ENCODE measurements around the gene HDAC4.

The HDAC4 gene

GRCh38 chr2:239312081-239312511, 88.7 kb downstream of the HDAC4 start:
- H3K14ac ChIP-seq (ENCODE audit: low read length) = no peak overlapping the region
- H2AK5ac ChIP-seq (ENCODE audit: low read length) = no peak overlapping the region
- H2BK5ac ChIP-seq (ENCODE audit: low read depth, low read length, poor library complexity) = no peak overlapping the region
- H3K9me3 ChIP-seq (ENCODE audit: insufficient read depth, low read depth, low read length) = peaks cover 1% of the 10 kb centered on the region
- no peak overlapping the region for H4K12ac ChIP-seq (ENCODE audit: low read depth, low read length)
- no peak overlapping the region for H4K8ac ChIP-seq (ENCODE audit: low read depth, low read length)
- H3K23ac ChIP-seq (ENCODE audit: low read length) = no peak overlapping the region
- H3K9ac ChIP-seq (ENCODE audit: low read length) = no peak overlapping the region
- H3K36me3 ChIP-seq (ENCODE audit: control insufficient read depth in 1 of 2, insufficient read depth in 2 of 2, low read length in 2 of 2) = no peaks in the 10 kb centered on the region
- no peak overlapping the region for H3K27ac ChIP-seq (ENCODE audit: low read depth, low read length)
- no peaks in the 10 kb centered on the region for H3K27me3 ChIP-seq (ENCODE audit: insufficient read depth, low read length)
- no peak overlapping the region for H3K18ac ChIP-seq (ENCODE audit: low read length)
- H3K79me2 ChIP-seq (ENCODE audit: control insufficient read depth, insufficient read depth, low read length, poor library complexity) = no peaks in the 10 kb centered on the region
- no peaks in the 10 kb centered on the region for H3K79me1 ChIP-seq (ENCODE audit: low read length)
- no peak for DNase-seq
- WGBS (ENCODE audit: extremely low coverage, insufficient coverage, insufficient read length) = no CpG with 5 or more reads among the region's 10 CpGs
- H3K4me2 ChIP-seq (ENCODE audit: low read length) = no peak overlapping the region
- no peak overlapping the region for H4K91ac ChIP-seq (ENCODE audit: low read depth, low read length)
- no peak overlapping the region for H2BK12ac ChIP-seq (ENCODE audit: low read length)
- no peak overlapping the region for H2BK120ac ChIP-seq (ENCODE audit: insufficient read depth, low read length, poor library complexity)
- no peak overlapping the region for H3K4me3 ChIP-seq (ENCODE audit: low read depth, low read length)
- H3K4ac ChIP-seq (ENCODE audit: low read depth, low read length) = no peak overlapping the region
- H2AFZ ChIP-seq (ENCODE audit: insufficient read depth, low read length, poor library complexity) = no peak overlapping the region
- no peaks in the 10 kb centered on the region for H3K4me1 ChIP-seq (ENCODE audit: control insufficient read depth in 1 of 2, insufficient read depth in 2 of 2, low read length in 2 of 2)

- Histone ChIP-seq H3K14ac (ENCODE audit: low read length) (no peak overlapping the region), H3K36me3 (ENCODE audit: control insufficient read depth in 1 of 2, insufficient read depth in 2 of 2, low read length in 2 of 2) (no peaks in the 10 kb centered on the region), H2AK5ac (ENCODE audit: low read length) (no peak overlapping the region), H3K4me2 (ENCODE audit: low read length) (no peak overlapping the region), H3K27ac (ENCODE audit: low read depth, low read length) (no peak overlapping the region), H3K23ac (ENCODE audit: low read length) (no peak overlapping the region), H3K4me1 (ENCODE audit: control insufficient read depth in 1 of 2, insufficient read depth in 2 of 2, low read length in 2 of 2) (no peaks in the 10 kb centered on the region), H3K79me1 (ENCODE audit: low read length) (no peaks in the 10 kb centered on the region), H4K91ac (ENCODE audit: low read depth, low read length) (no peak overlapping the region), H3K4ac (ENCODE audit: low read depth, low read length) (no peak overlapping the region), H2AFZ (ENCODE audit: insufficient read depth, low read length, poor library complexity) (no peak overlapping the region), H3K4me3 (ENCODE audit: low read depth, low read length) (no peak overlapping the region), H3K9ac (ENCODE audit: low read length) (no peak overlapping the region), H2BK5ac (ENCODE audit: low read depth, low read length, poor library complexity) (no peak overlapping the region), H3K27me3 (ENCODE audit: insufficient read depth, low read length) (no peaks in the 10 kb centered on the region), H2BK12ac (ENCODE audit: low read length) (no peak overlapping the region), H4K12ac (ENCODE audit: low read depth, low read length) (no peak overlapping the region), H3K79me2 (ENCODE audit: control insufficient read depth, insufficient read depth, low read length, poor library complexity) (peaks cover 2% of the 10 kb centered on the region), H2BK120ac (ENCODE audit: insufficient read depth, low read length, poor library complexity) (no peak overlapping the region), H3K9me3 (ENCODE audit: insufficient read depth, low read depth, low read length) (peaks cover 1% of the 10 kb centered on the region), H3K18ac (ENCODE audit: low read length) (no peak overlapping the region), H4K8ac (ENCODE audit: low read depth, low read length) (no peak overlapping the region)
- no peak for DNase-seq
- 100% methylated on average over 1 of the region's 28 CpGs for WGBS (ENCODE audit: extremely low coverage, insufficient coverage, insufficient read length)
These were observed 89.4 kb downstream of the HDAC4 start for GRCh38 chr2:239311132-239312040.

- H4K8ac ChIP-seq (ENCODE audit: low read depth, low read length) = no peak overlapping the region
- peaks cover 0 to 4% of the 10 kb centered on the region in 2 experiments for H3K4me1 ChIP-seq (ENCODE audit: control insufficient read depth in 1 of 2, insufficient read depth in 2 of 2, low read length in 2 of 2)
- H3K27ac ChIP-seq (ENCODE audit: low read depth, low read length) = no peak overlapping the region
- no peaks in the 10 kb centered on the region for H3K79me1 ChIP-seq (ENCODE audit: low read length)
- H3K9ac ChIP-seq (ENCODE audit: low read length) = no peak overlapping the region
- H3K79me2 ChIP-seq (ENCODE audit: control insufficient read depth, insufficient read depth, low read length, poor library complexity) = peaks cover 2% of the 10 kb centered on the region
- no peak overlapping the region for H4K91ac ChIP-seq (ENCODE audit: low read depth, low read length)
- H2BK12ac ChIP-seq (ENCODE audit: low read length) = no peak overlapping the region
- no peak overlapping the region for H3K4ac ChIP-seq (ENCODE audit: low read depth, low read length)
- no peak overlapping the region for H2BK5ac ChIP-seq (ENCODE audit: low read depth, low read length, poor library complexity)
- no peak overlapping the region for H4K12ac ChIP-seq (ENCODE audit: low read depth, low read length)
- no peak overlapping the region for H3K14ac ChIP-seq (ENCODE audit: low read length)
- no peak overlapping the region for H3K18ac ChIP-seq (ENCODE audit: low read length)
- DNase-seq = no peak
- H2BK120ac ChIP-seq (ENCODE audit: insufficient read depth, low read length, poor library complexity) = no peak overlapping the region
- no CpG with 5 or more reads among the region's 14 CpGs for WGBS (ENCODE audit: extremely low coverage, insufficient coverage, insufficient read length)
- no peak overlapping the region for H3K4me2 ChIP-seq (ENCODE audit: low read length)
- H3K9me3 ChIP-seq (ENCODE audit: insufficient read depth, low read depth, low read length) = peaks cover 1% of the 10 kb centered on the region
- H3K23ac ChIP-seq (ENCODE audit: low read length) = no peak overlapping the region
- H3K27me3 ChIP-seq (ENCODE audit: insufficient read depth, low read length) = no peaks in the 10 kb centered on the region
- H3K36me3 ChIP-seq (ENCODE audit: control insufficient read depth in 1 of 2, insufficient read depth in 2 of 2, low read length in 2 of 2) = no peaks in the 10 kb centered on the region
- no peak overlapping the region for H3K4me3 ChIP-seq (ENCODE audit: low read depth, low read length)
- H2AK5ac ChIP-seq (ENCODE audit: low read length) = no peak overlapping the region
- no peak overlapping the region for H2AFZ ChIP-seq (ENCODE audit: insufficient read depth, low read length, poor library complexity)
These were observed 90.3 kb downstream of the HDAC4 start for GRCh38 chr2:239310401-239311061.

GRCh38 chr2:239309398-239310245, 91.2 kb downstream of the HDAC4 start:
- Histone ChIP-seq H3K27ac (ENCODE audit: low read depth, low read length) (no peak overlapping the region), H2BK120ac (ENCODE audit: insufficient read depth, low read length, poor library complexity) (no peak overlapping the region), H2AFZ (ENCODE audit: insufficient read depth, low read length, poor library complexity) (no peak overlapping the region), H3K79me1 (ENCODE audit: low read length) (peaks cover 3% of the 10 kb centered on the region), H3K9ac (ENCODE audit: low read length) (no peak overlapping the region), H2BK12ac (ENCODE audit: low read length) (no peak overlapping the region), H3K14ac (ENCODE audit: low read length) (no peak overlapping the region), H3K9me3 (ENCODE audit: insufficient read depth, low read depth, low read length) (peaks cover under 1% of the 10 kb centered on the region), H3K18ac (ENCODE audit: low read length) (no peak overlapping the region), H3K23ac (ENCODE audit: low read length) (no peak overlapping the region), H3K27me3 (ENCODE audit: insufficient read depth, low read length) (no peaks in the 10 kb centered on the region), H3K36me3 (ENCODE audit: control insufficient read depth in 1 of 2, insufficient read depth in 2 of 2, low read length in 2 of 2) (no peaks in the 10 kb centered on the region), H2BK5ac (ENCODE audit: low read depth, low read length, poor library complexity) (no peak overlapping the region), H4K8ac (ENCODE audit: low read depth, low read length) (no peak overlapping the region), H2AK5ac (ENCODE audit: low read length) (no peak overlapping the region), H3K4me1 (ENCODE audit: control insufficient read depth in 1 of 2, insufficient read depth in 2 of 2, low read length in 2 of 2) (peaks cover 6 to 11% of the 10 kb centered on the region in 2 experiments), H4K91ac (ENCODE audit: low read depth, low read length) (no peak overlapping the region), H4K12ac (ENCODE audit: low read depth, low read length) (no peak overlapping the region), H3K79me2 (ENCODE audit: control insufficient read depth, insufficient read depth, low read length, poor library complexity) (peaks cover 2% of the 10 kb centered on the region), H3K4me2 (ENCODE audit: low read length) (no peak overlapping the region), H3K4ac (ENCODE audit: low read depth, low read length) (no peak overlapping the region), H3K4me3 (ENCODE audit: low read depth, low read length) (no peak overlapping the region)
- DNase-seq = no peak
- no CpG with 5 or more reads among the region's 18 CpGs for WGBS (ENCODE audit: extremely low coverage, insufficient coverage, insufficient read length)
